Osteoblast (primary cell): ENCODE data around the gene MTO1. TPM values are rescaled to one million over a fixed set of nuclear protein-coding genes. Genes with fewer than 3 reads are reported as not detected.
A peak's percentile ranks its signal among the peaks of the same experiment; 100 is the strongest.
"Not testable (repeated sequence)": the region's sequence is repeated elsewhere in the genome, so short reads cannot be mapped to it uniquely, and the experiment has no call there.

ENCODE experiments used
- DNase-seq: peaks from one replicate; pipeline ENCODE4 v3.0.0; 2011; ENCODE audit warnings: low spot score, mixed read lengths; ENCODE audit not compliant: insufficient read length; ENCODE audit errors: missing footprints
- H2AFZ ChIP-seq: 2 replicates; pipeline ENCODE4 v1.6.0; 2011; ENCODE audit warnings: mild to moderate bottlenecking, low read length
- H3K27ac ChIP-seq: 2 replicates; pipeline ENCODE4 v1.5.1; 2011; ENCODE audit warnings: mild to moderate bottlenecking, low read depth, low read length, moderate library complexity
- H3K27me3 ChIP-seq: 2 replicates; pipeline ENCODE4 v1.6.0; 2012; ENCODE audit warnings: mild to moderate bottlenecking, control low read depth, inconsistent platforms, low read length, moderate library complexity; ENCODE audit not compliant: insufficient read depth
- H3K36me3 ChIP-seq: 2 replicates; pipeline ENCODE4 v1.5.1; 2011; ENCODE audit warnings: mild to moderate bottlenecking, low read length, control low read depth, moderate library complexity; ENCODE audit not compliant: insufficient read depth
- H3K4me1 ChIP-seq: 2 replicates; pipeline ENCODE4 v1.5.1; 2011; ENCODE audit warnings: mild to moderate bottlenecking, low read length, control low read depth, moderate library complexity; ENCODE audit not compliant: insufficient read depth
- H3K4me2 ChIP-seq: 2 replicates; pipeline ENCODE4 v1.6.0; 2011; ENCODE audit warnings: mild to moderate bottlenecking, low read length; ENCODE audit not compliant: insufficient read depth
- H3K4me3 ChIP-seq: fragments of 200-600 bp; sonication (generic); 3 replicates; pipeline ENCODE4 v1.5.1; 2012; ENCODE audit warnings: mild to moderate bottlenecking, low read length, inconsistent platforms; ENCODE audit not compliant: insufficient read depth
- H3K79me2 ChIP-seq: 2 replicates; pipeline ENCODE4 v1.6.0; 2012; ENCODE audit warnings: mild to moderate bottlenecking, low read length, control low read depth, inconsistent platforms; ENCODE audit not compliant: insufficient read depth
- H3K9me3 ChIP-seq: 2 replicates; pipeline ENCODE4 v1.5.1; 2011; ENCODE audit warnings: low read depth, low read length, control low read depth
- H4K20me1 ChIP-seq: 2 replicates; pipeline ENCODE4 v1.6.0; 2012; ENCODE audit warnings: mild to moderate bottlenecking, low read length, control low read depth; ENCODE audit not compliant: insufficient read depth
- CTCF ChIP-seq: IDR thresholded peaks from 2 replicates; pipeline ENCODE4 v1.5.1; 2011; ENCODE audit warnings: mild to moderate bottlenecking, low read depth, low read length, moderate library complexity; ENCODE audit errors: extremely low read depth
- total RNA-seq: library from RNA; depleted of rRNA; stranded (reverse); fragments of >200 nt; gene quantifications from 2 replicates; pipeline ENCODE4 v1.2.3, GENCODE V29; 2012

The MTO1 gene
- total RNA-seq, 1 donor = 40.9 TPM

- no peak for DNase-seq
- no peak overlapping the region for H3K4me2 ChIP-seq
- H3K27ac ChIP-seq = peak overlapping the region; percentile 63
- no peak overlapping the region for H3K4me3 ChIP-seq
- H3K36me3 ChIP-seq = peaks cover 52% of the 10 kb centered on the region
- H3K27me3 ChIP-seq = no peaks in the 10 kb centered on the region
- peaks cover 56% of the 10 kb centered on the region for H4K20me1 ChIP-seq
- peaks cover 30% of the 10 kb centered on the region for H3K79me2 ChIP-seq
- H2AFZ ChIP-seq = no peak overlapping the region
- TF ChIP-seq CTCF = no peak
- H3K4me1 ChIP-seq = peaks cover 9% of the 10 kb centered on the region
- no peaks in the 10 kb centered on the region for H3K9me3 ChIP-seq
Observed at GRCh38 chr6:73515204-73515655, 53.7 kb downstream of the MTO1 start.

- Histone ChIP-seq H3K27ac (peak overlapping the region; percentile 63), H3K9me3 (no peaks in the 10 kb centered on the region), H3K36me3 (peaks cover 55% of the 10 kb centered on the region), H3K27me3 (no peaks in the 10 kb centered on the region), H3K4me2 (peak overlapping the region; percentile 50), H3K4me1 (peaks cover 10% of the 10 kb centered on the region), H3K79me2 (peaks cover 36% of the 10 kb centered on the region), H2AFZ (no peak overlapping the region), H4K20me1 (peaks cover 58% of the 10 kb centered on the region), H3K4me3 (peak overlapping the region; percentile 46)
- no peak for DNase-seq
- no peak for TF ChIP-seq CTCF
Observed at GRCh38 chr6:73516514-73517489, 55.3 kb downstream of the MTO1 start.

- peaks cover 55% of the 10 kb centered on the region for H3K36me3 ChIP-seq
- peak overlapping the region; percentile 85 for H3K4me3 ChIP-seq
- not testable (repeated sequence) for H3K27me3 ChIP-seq, DNase-seq, H3K9me3 ChIP-seq, H2AFZ ChIP-seq
- peaks cover 40% of the 10 kb centered on the region for H3K79me2 ChIP-seq
- H3K4me1 ChIP-seq = peaks cover 24% of the 10 kb centered on the region
- H3K27ac ChIP-seq = peak overlapping the region; percentile 98
- peaks cover 58% of the 10 kb centered on the region for H4K20me1 ChIP-seq
- H3K4me2 ChIP-seq = peak overlapping the region; percentile 84
Observed at GRCh38 chr6:73518100-73518981, 56.8 kb downstream of the MTO1 start.

- peaks cover 51% of the 10 kb centered on the region for H4K20me1 ChIP-seq
- not testable (repeated sequence) for H3K9me3 ChIP-seq, H3K27me3 ChIP-seq, H2AFZ ChIP-seq, DNase-seq
- H3K79me2 ChIP-seq = peaks cover 43% of the 10 kb centered on the region
- peaks cover 27% of the 10 kb centered on the region for H3K4me1 ChIP-seq
- H3K36me3 ChIP-seq = peaks cover 55% of the 10 kb centered on the region
- peak overlapping the region; percentile 85 for H3K4me3 ChIP-seq
- peak overlapping the region; percentile 98 for H3K27ac ChIP-seq
- peak overlapping the region; percentile 84 for H3K4me2 ChIP-seq
Observed at GRCh38 chr6:73518982-73519881, 57.7 kb downstream of the MTO1 start.
